IMR-90 (cell line): Measurements from ENCODE around the gene CIROP. TPM values are rescaled to one million over a fixed set of nuclear protein-coding genes. Genes with fewer than 3 reads are reported as not detected.

Experiments
- ATAC-seq: fragments of 200-7000 bp; cut with Tn5 transposase; 2 replicates; pipeline ENCODE4 v1.9.1; 2020; ENCODE audit warnings: low read depth, mild to moderate bottlenecking, moderate library complexity
- BruUV-seq: library from RNA; stranded (reverse); fragments of 400-500 nt; replicated peaks from 2 replicates; lab custom pipeline; 2021; lab: Mats Ljungman, UMichigan
- CTCF ChIA-PET: fragments of 300-600 bp; formaldehyde crosslinking; extraction: SDS; loops from one replicate; lab custom pipeline; 2021; ENCODE audit warnings: antibody characterized with exemption; lab: Yijun Ruan, JAX
- POLR2A ChIA-PET: fragments of 300-600 bp; sonication (Branson Sonifier 250); formaldehyde crosslinking; loops from one replicate; lab custom pipeline; 2022; ENCODE audit warnings: antibody characterized with exemption; ENCODE audit not compliant: unreplicated experiment; lab: Charles Lee
- DNase-seq: peaks from one replicate; pipeline ENCODE4 v3.0.0; 2013
- H2AFZ ChIP-seq: replicated peaks from 2 replicates; pipeline ENCODE3; 2013; ENCODE audit warnings: low read length, mild to moderate bottlenecking; ENCODE audit not compliant: poor library complexity
- H2AK5ac ChIP-seq: 2 replicates; pipeline ENCODE4 v1.6.1; 2013; ENCODE audit warnings: low read depth, low read length, inconsistent platforms
- H2AK9ac ChIP-seq: replicated peaks from 2 replicates; pipeline ENCODE3; 2013; ENCODE audit warnings: mild to moderate bottlenecking, low read depth, low read length, moderate library complexity; ENCODE audit not compliant: poor library complexity
- H2BK120ac ChIP-seq: 2 replicates; pipeline ENCODE4 v1.6.1; 2013; ENCODE audit warnings: low read depth, low read length, inconsistent platforms
- H2BK15ac ChIP-seq: 3 replicates; pipeline ENCODE4 v1.6.1; 2013; ENCODE audit warnings: low read depth, low read length, inconsistent platforms
- H2BK20ac ChIP-seq: 2 replicates; pipeline ENCODE4 v1.6.1; 2013; ENCODE audit warnings: low read depth, mild to moderate bottlenecking, inconsistent platforms, low read length, moderate library complexity
- H2BK5ac ChIP-seq: 2 replicates; pipeline ENCODE4 v1.6.1; 2013; ENCODE audit warnings: mild to moderate bottlenecking, low read depth, low read length, inconsistent platforms; ENCODE audit not compliant: poor library complexity, severe bottlenecking
- H3K14ac ChIP-seq: replicated peaks from 2 replicates; pipeline ENCODE4 v1.6.1; 2013; ENCODE audit warnings: low read depth, low read length, inconsistent platforms
- H3K18ac ChIP-seq: 2 replicates; pipeline ENCODE4 v1.6.1; 2013; ENCODE audit warnings: low read depth, low read length, control low read depth
- H3K23ac ChIP-seq: 2 replicates; pipeline ENCODE4 v1.6.1; 2013; ENCODE audit warnings: low read depth, low read length, inconsistent platforms
- H3K27ac ChIP-seq: 2 replicates; pipeline ENCODE4 v1.5.1; 2013; ENCODE audit warnings: mild to moderate bottlenecking, control low read depth, low read length; ENCODE audit not compliant: insufficient read depth
- H3K27me3 ChIP-seq: 2 replicates; pipeline ENCODE4 v1.6.1; 2013; ENCODE audit warnings: low read length; ENCODE audit not compliant: control insufficient read depth, insufficient read depth
- H3K36me3 ChIP-seq: 2 replicates; pipeline ENCODE4 v1.6.1; 2013; ENCODE audit warnings: low read length, mixed read lengths; ENCODE audit not compliant: control insufficient read depth, insufficient read depth
- H3K4ac ChIP-seq: 2 replicates; pipeline ENCODE4 v1.6.1; 2013; ENCODE audit warnings: low read depth, low read length, inconsistent platforms
- H3K4me1 ChIP-seq: 2 replicates; pipeline ENCODE4 v1.6.1; 2013; ENCODE audit warnings: low read length, mixed read lengths; ENCODE audit not compliant: control insufficient read depth, insufficient read depth
- H3K4me2 ChIP-seq: 2 replicates; pipeline ENCODE4 v1.6.1; 2013; ENCODE audit warnings: low read depth, mild to moderate bottlenecking, control low read depth, low read length, moderate library complexity
- H3K4me3 ChIP-seq: 2 replicates; pipeline ENCODE4 v1.5.1; 2013; ENCODE audit warnings: low read depth, mild to moderate bottlenecking, control low read depth, low read length, moderate library complexity; ENCODE audit not compliant: insufficient read depth
- H3K56ac ChIP-seq: 2 replicates; pipeline ENCODE4 v1.6.1; 2013; ENCODE audit warnings: low read length, inconsistent platforms; ENCODE audit not compliant: insufficient read depth; ENCODE audit errors: extremely low read depth
- H3K79me1 ChIP-seq, 2 experiments: 2 replicates each; pipeline ENCODE4 v1.6.1; 2013; ENCODE audit warnings: low read length in 2 of 2, inconsistent platforms in 1 of 2, low read depth in 1 of 2
- H3K9ac ChIP-seq: 2 replicates; pipeline ENCODE4 v1.6.1; 2013; ENCODE audit warnings: low read depth, low read length, control low read depth
- H3K9me1 ChIP-seq: 2 replicates; pipeline ENCODE4 v1.6.1; 2013; ENCODE audit warnings: low read length, inconsistent platforms; ENCODE audit not compliant: insufficient read depth
- H3K9me3 ChIP-seq: 2 replicates; pipeline ENCODE4 v1.6.1; 2013; ENCODE audit warnings: low read length; ENCODE audit not compliant: control insufficient read depth, insufficient read depth
- H4K20me1 ChIP-seq: 2 replicates; pipeline ENCODE4 v1.6.1; 2013; ENCODE audit warnings: low read length, inconsistent platforms; ENCODE audit not compliant: insufficient read depth
- H4K5ac ChIP-seq: 2 replicates; pipeline ENCODE4 v1.6.1; 2013; ENCODE audit warnings: mild to moderate bottlenecking, low read depth, low read length, control low read depth
- H4K8ac ChIP-seq, 2 experiments: 2 replicates each; pipeline ENCODE4 v1.6.1; 2013; ENCODE audit warnings: low read depth in 2 of 2, low read length in 2 of 2, control low read depth in 1 of 2, inconsistent platforms in 1 of 2
- H4K91ac ChIP-seq: 2 replicates; pipeline ENCODE4 v1.6.1; 2013; ENCODE audit warnings: low read depth, low read length, inconsistent platforms; ENCODE audit not compliant: insufficient read depth
- BHLHE40 ChIP-seq: fragments of 150-350 bp; IDR thresholded peaks from 2 replicates; pipeline ENCODE4 v1.6.1; 2016; ENCODE audit warnings: mild to moderate bottlenecking, low read depth, low read length
- MAZ ChIP-seq: IDR thresholded peaks from 2 replicates; pipeline ENCODE4 v1.6.1; 2012; ENCODE audit warnings: low read depth, mild to moderate bottlenecking, low read length, improper control_type of control experiment, moderate library complexity, borderline replicate concordance
- NFE2L2 ChIP-seq: fragments of 150-350 bp; IDR thresholded peaks from 2 replicates; pipeline ENCODE4 v1.6.1; 2016; ENCODE audit warnings: low read depth, mild to moderate bottlenecking, low read length
- RCOR1 ChIP-seq: IDR thresholded peaks from 2 replicates; pipeline ENCODE4 v1.6.1; 2012; ENCODE audit warnings: mild to moderate bottlenecking, low read length, improper control_type of control experiment; ENCODE audit not compliant: insufficient replicate concordance
- RFX5 ChIP-seq: IDR thresholded peaks from 2 replicates; pipeline ENCODE4 v1.8.0; 2012; ENCODE audit warnings: low read depth, mild to moderate bottlenecking, low read length, moderate library complexity
- SMC3 ChIP-seq: fragments of 150-350 bp; IDR thresholded peaks from 2 replicates; pipeline ENCODE4 v1.6.1; 2016; ENCODE audit warnings: low read depth, mild to moderate bottlenecking, antibody characterized with exemption, low read length, moderate library complexity
- WGBS, 2 experiments: methylation state at CpG; one replicate each; pipeline versions ENCODE4 v1.1.5 to v1.1.7; 2013; ENCODE audit warnings: missing lambda C conversion rate in 2 of 2; ENCODE audit not compliant: insufficient read length in 1 of 2; ENCODE audit errors: extremely low coverage in 2 of 2; 5-methylcytosine and 5-hydroxymethylcytosine counted together
- dilution Hi-C: fragments of 300-500 bp; cut with HindIII; formaldehyde crosslinking; loops from one replicate; pipeline ENCODE4 v1.14.3; 2018; ENCODE audit warnings: low sequenced_read_pairs; ENCODE audit not compliant: unreplicated experiment
- in situ Hi-C: fragments of 300-500 bp; cut with MboI; formaldehyde crosslinking; loops from 3 replicates; pipeline ENCODE4 v1.14.3; 2019; ENCODE audit warnings: low sequenced_read_pairs, inconsistent platforms, mixed read lengths
- intact Hi-C: fragments of 100-400 bp; cut with micrococcal nuclease; formaldehyde crosslinking; loops from 2 replicates; pipeline ENCODE4 v1.10.0; 2022
- polyA plus RNA-seq, 3 experiments: library from polyadenylated mRNA; depleted of rRNA; stranded (reverse); fragments of >200 nt; gene quantifications; 2 replicates each; pipeline ENCODE4 v1.2.3, GENCODE V29; 2012; ENCODE audit warnings: low replicate concordance in 1 of 3
- total RNA-seq: library from RNA; depleted of rRNA; stranded (reverse); fragments of >200 nt; gene quantifications from 2 replicates; pipeline ENCODE4 v1.2.3, GENCODE V29; 2012

The CIROP gene
- total and polyA plus RNA-seq, 2 of the 4 experiments (the other 2 are of a cell fraction), result 0.31 to 0.36 TPM

- Histone ChIP-seq H3K4ac (no peak overlapping the region), H3K4me2 (no peak overlapping the region), H2AFZ (no peak overlapping the region), H3K9ac (no peak overlapping the region), H3K14ac (no peak overlapping the region), H3K4me3 (no peak overlapping the region), H2BK15ac (no peak overlapping the region), H3K79me1 (peaks cover 0 to 19% of the 10 kb centered on the region in 2 experiments; a peak in 2 of 4 replicates), H3K36me3 (peaks cover 4% of the 10 kb centered on the region; the same call in 1 of the 2 replicates), H4K8ac (no peak overlapping the region), H4K5ac (no peak overlapping the region), H2BK20ac (no peak overlapping the region), H2AK5ac (no peak overlapping the region), H3K9me1 (no peaks in the 10 kb centered on the region), H3K23ac (no peak overlapping the region), H3K27me3 (no peaks in the 10 kb centered on the region), H2BK5ac (no peak overlapping the region), H2AK9ac (no peak overlapping the region), H3K9me3 (no peaks in the 10 kb centered on the region), H3K4me1 (peaks cover 11% of the 10 kb centered on the region; the same call in 1 of the 2 replicates), H4K20me1 (peaks cover 8% of the 10 kb centered on the region), H4K91ac (no peak overlapping the region), H3K27ac (no peak overlapping the region), H2BK120ac (no peak overlapping the region), H3K18ac (no peak overlapping the region), H3K56ac (no peak overlapping the region)
- WGBS, 2 experiments, result 95% methylated on average over 4 of the region's 10 CpGs; no CpG with 5 or more reads in 1 of the 2 experiments
- DNase-seq (no peak), ATAC-seq (no peak)
- CTCF ChIA-PET, result interaction anchor here (1.5 to 1.6 kb wide), 2 partner anchors 60 to 67 kb away, joined by 3 to 4 read pairs; no protein-coding TSS in a partner anchor
- intact Hi-C loops, result no loop called here
- no TSS peak for BruUV-seq
- POLR2A ChIA-PET, result no interaction called here
- dilution Hi-C loops, result no loop called here
- in situ Hi-C loops, result loop anchor here (5.0 kb wide), 1 partner anchor 61 kb away; no protein-coding TSS in a partner anchor
- TF ChIP-seq NFE2L2 (no peak), RCOR1 (no peak), MAZ (no peak), BHLHE40 (no peak), RFX5 (no peak), SMC3 (no peak)
Measured at GRCh38 chr14:23053426-23053825, 51.4 kb downstream of the CIROP start.
